A673 (cell line): Measurements from ENCODE around the gene MTIF2. TPM values are rescaled to one million over a fixed set of nuclear protein-coding genes. Genes with fewer than 3 reads are reported as not detected.

Source experiments
- BruUV-seq: library from RNA; stranded (reverse); fragments of 400-500 nt; replicated peaks from 2 replicates; lab custom pipeline; 2021; lab: Mats Ljungman, UMichigan
- CTCF ChIA-PET: fragments of 300-600 bp; sonication (Branson Sonifier 250); formaldehyde crosslinking; loops from one replicate; lab custom pipeline; 2022; ENCODE audit warnings: antibody characterized with exemption; lab: Charles Lee
- POLR2A ChIA-PET: fragments of 300-600 bp; sonication (Branson Sonifier 250); formaldehyde crosslinking; loops from one replicate; lab custom pipeline; 2022; ENCODE audit warnings: antibody characterized with exemption; ENCODE audit not compliant: low non-redundant PET; lab: Charles Lee
- DNase-seq: peaks from one replicate; pipeline ENCODE4 v3.0.0-alpha.2; 2015; ENCODE audit warnings: low spot score
- H3K27ac ChIP-seq: fragments of 200-600 bp; sonication (generic); 2 replicates; pipeline ENCODE4 v1.5.1; 2016; ENCODE audit warnings: mixed run types, low read depth, mild to moderate bottlenecking, mixed read lengths, antibody characterized with exemption, low read length; ENCODE audit not compliant: poor library complexity, severe bottlenecking
- H3K27me3 ChIP-seq: fragments of 200-600 bp; sonication (generic); replicated peaks from 2 replicates; pipeline ENCODE4 v1.6.1; 2017; ENCODE audit warnings: mixed run types, low read depth, mild to moderate bottlenecking, mixed read lengths, antibody characterized with exemption, low read length; ENCODE audit not compliant: insufficient read depth, poor library complexity
- H3K36me3 ChIP-seq: fragments of 200-600 bp; sonication (generic); 2 replicates; pipeline ENCODE4 v1.6.1; 2016; ENCODE audit warnings: mixed run types, mild to moderate bottlenecking, mixed read lengths, antibody characterized with exemption, low read length; ENCODE audit not compliant: insufficient read depth, poor library complexity, severe bottlenecking
- H3K4me1 ChIP-seq: fragments of 200-600 bp; sonication (generic); 2 replicates; pipeline ENCODE4 v1.6.1; 2017; ENCODE audit warnings: mixed run types, mild to moderate bottlenecking, mixed read lengths, antibody characterized with exemption, low read length; ENCODE audit not compliant: insufficient read depth, poor library complexity, severe bottlenecking
- H3K4me3 ChIP-seq: fragments of 200-600 bp; sonication (generic); 2 replicates; pipeline ENCODE4 v1.5.1; 2016; ENCODE audit warnings: low read depth, mixed run types, mild to moderate bottlenecking, mixed read lengths, low read length; ENCODE audit not compliant: poor library complexity, severe bottlenecking
- H3K9me3 ChIP-seq: fragments of 200-600 bp; sonication (generic); 2 replicates; pipeline ENCODE4 v1.6.1; 2016; ENCODE audit warnings: mixed run types, low read depth, mild to moderate bottlenecking, mixed read lengths, antibody characterized with exemption, low read length; ENCODE audit not compliant: poor library complexity, severe bottlenecking
- CTCF ChIP-seq: fragments of 300-800, 200-600 bp; sonication (generic); conservative IDR thresholded peaks from 2 replicates; pipeline ENCODE4 v1.5.1; 2017; ENCODE audit warnings: low read depth, mild to moderate bottlenecking, antibody characterized with exemption, low read length, moderate library complexity, mixed read lengths
- EZH2 ChIP-seq: fragments of 200-600 bp; sonication (generic); IDR thresholded peaks from 2 replicates; pipeline ENCODE4 v1.6.1; 2017; ENCODE audit warnings: borderline replicate concordance, low read depth, mild to moderate bottlenecking, mixed read lengths, antibody characterized with exemption, low read length; ENCODE audit not compliant: poor library complexity, severe bottlenecking
- intact Hi-C: fragments of 100-400 bp; cut with micrococcal nuclease; formaldehyde crosslinking; loops from one replicate; pipeline ENCODE4 v1.10.0; 2022; ENCODE audit not compliant: unreplicated experiment
- total RNA-seq: library from RNA; stranded (reverse); gene quantifications from 2 replicates; pipeline ENCODE4 v1.2.3, GENCODE V29; 2021

MTIF2 gene
- total RNA-seq, 1 experiment from 2014 or later, result 45.0 TPM

DNA sequence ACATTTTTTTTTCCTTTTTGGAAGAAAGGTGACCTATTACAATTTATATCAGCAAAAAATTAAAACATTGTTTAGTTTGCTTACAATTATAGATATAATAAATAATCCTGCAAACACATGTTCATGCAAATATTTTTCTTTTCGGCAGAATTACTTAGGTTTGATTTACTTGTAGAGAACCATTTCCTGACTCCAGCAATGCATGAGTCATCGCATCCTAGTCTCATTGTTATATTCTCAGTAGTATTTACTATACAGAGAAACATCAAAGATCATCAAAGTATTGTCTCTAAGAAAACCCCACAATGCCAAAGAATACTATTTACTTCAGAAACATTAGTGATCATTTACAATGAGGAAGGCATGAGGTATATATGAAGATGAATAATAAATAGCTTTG lies 40.4 kb upstream of the MTIF2 start:
- no peaks in the 10 kb centered on the region for H3K27me3 ChIP-seq
- ChIA-PET CTCF (no interaction called here), POLR2A (no interaction called here)
- TF ChIP-seq CTCF (no peak), EZH2 (no peak)
- no TSS peak for BruUV-seq
- H3K4me1 ChIP-seq, result peaks cover 8% of the 10 kb centered on the region
- no peak overlapping the region for H3K4me3 ChIP-seq
- H3K36me3 ChIP-seq, result peaks cover 26% of the 10 kb centered on the region
- intact Hi-C loops, result no loop called here
- H3K9me3 ChIP-seq, result no peaks in the 10 kb centered on the region
- DNase-seq, result peak; percentile 62
- H3K27ac ChIP-seq, result no peak overlapping the region

DNA sequence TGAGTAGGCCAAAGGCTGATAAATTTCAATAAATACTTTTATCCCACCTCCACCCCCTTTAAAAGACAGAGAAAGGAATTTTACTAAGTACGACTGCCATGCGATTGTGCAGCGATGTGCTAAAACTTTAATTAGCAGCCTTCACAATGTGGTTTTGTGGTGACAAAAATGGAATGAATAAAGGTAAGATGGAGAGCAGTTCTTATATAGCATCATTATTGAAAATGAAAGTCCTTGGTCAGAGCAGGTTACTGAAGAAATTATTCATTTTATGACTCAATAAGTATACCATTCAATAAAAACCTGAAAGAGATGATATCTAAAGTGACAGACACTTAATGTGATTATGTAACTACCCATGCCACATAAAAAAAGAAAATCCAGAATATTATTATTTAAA lies 33.2 kb upstream of the MTIF2 start:
- ChIA-PET POLR2A (interaction anchor here (0.6 kb wide), 1 partner anchor 185 kb away, joined by 4 read pairs; no protein-coding TSS in a partner anchor), CTCF (no interaction called here)
- Histone ChIP-seq H3K4me3 (no peak overlapping the region), H3K9me3 (no peaks in the 10 kb centered on the region), H3K4me1 (no peaks in the 10 kb centered on the region), H3K27ac (no peak overlapping the region), H3K27me3 (no peaks in the 10 kb centered on the region), H3K36me3 (peaks cover 6% of the 10 kb centered on the region)
- no peak for TF ChIP-seq CTCF
- TF ChIP-seq EZH2, result no peak
- no peak for DNase-seq
- intact Hi-C loops, result no loop called here
- no TSS peak for BruUV-seq

DNA sequence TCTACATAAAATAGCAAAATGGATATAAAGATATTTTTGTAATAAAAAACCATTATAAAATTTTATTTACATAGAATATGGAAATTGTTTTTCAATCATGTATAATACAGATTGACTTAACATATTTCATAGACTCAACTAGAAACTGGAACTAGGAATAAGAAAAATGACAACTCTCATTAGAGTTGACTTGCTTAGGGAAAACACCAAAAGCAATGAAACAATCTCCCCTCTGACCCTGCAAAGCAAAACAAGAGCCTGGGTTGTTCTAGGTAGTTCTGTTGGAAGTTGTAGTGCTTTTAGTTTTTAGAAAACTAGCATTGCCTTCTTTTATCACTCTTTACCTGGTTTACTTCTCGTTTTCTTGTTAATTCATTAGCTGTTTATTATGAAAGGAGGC lies 32.2 kb upstream of the MTIF2 start:
- DNase-seq, result no peak
- no peaks in the 10 kb centered on the region for H3K4me1 ChIP-seq
- no peaks in the 10 kb centered on the region for H3K9me3 ChIP-seq
- no peak overlapping the region for H3K4me3 ChIP-seq
- TF ChIP-seq CTCF (no peak), EZH2 (no peak)
- H3K27ac ChIP-seq, result no peak overlapping the region
- ChIA-PET CTCF (no interaction called here), POLR2A (no interaction called here)
- intact Hi-C loops, result no loop called here
- no peaks in the 10 kb centered on the region for H3K27me3 ChIP-seq
- BruUV-seq, result no TSS peak
- H3K36me3 ChIP-seq, result peaks cover 6% of the 10 kb centered on the region
